HG02973 (cell line): ENCODE data around the gene INPP5D.

Experiments
- ATAC-seq: cut with Tn5 transposase; IDR thresholded peaks from one replicate; pipeline ENCODE4 v1.9.1; 2021; ENCODE audit warnings: moderate library complexity; ENCODE audit not compliant: unreplicated experiment

INPP5D gene

DNA sequence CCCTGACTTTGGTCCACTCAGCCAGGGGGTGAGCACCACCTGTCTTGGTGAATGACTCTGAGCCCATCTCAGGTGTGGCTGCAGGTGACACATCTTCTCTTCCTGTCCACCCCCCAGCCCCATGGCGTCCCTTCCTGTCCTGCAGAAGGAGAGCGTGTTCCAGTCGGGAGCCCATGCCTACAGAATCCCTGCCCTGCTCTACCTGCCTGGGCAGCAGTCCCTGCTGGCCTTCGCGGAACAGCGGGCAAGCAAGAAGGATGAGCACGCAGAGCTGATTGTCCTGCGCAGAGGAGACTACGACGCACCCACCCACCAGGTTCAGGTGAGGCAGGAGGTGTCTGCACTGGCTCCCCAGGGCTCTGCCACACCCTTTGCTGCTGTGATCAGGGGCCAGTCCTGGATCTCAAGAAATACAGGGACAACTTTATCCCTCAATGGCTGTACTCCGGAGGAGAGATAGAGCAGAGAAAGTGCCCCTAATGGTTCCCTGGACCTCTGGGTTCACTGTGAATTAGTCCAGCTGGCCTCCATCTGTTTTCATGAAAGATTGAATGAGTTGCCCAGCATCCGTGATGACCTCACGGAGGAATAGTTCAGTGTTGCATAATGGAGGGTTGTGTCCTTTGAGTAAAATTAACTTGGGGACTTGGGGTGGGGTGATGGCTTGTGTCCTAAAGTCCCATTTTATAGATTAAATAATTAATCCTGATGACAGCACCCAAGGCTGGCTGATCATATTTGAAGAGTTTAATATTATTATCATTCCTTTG lies 27.4 kb upstream of the INPP5D start, which contains the start of gene NEU2:
Gene NEU2, plus strand, starts transcription at position 122 of the 770 bp plus-strand sequence. Its CDS starts 0 bp downstream, at position 122.
- ATAC-seq: no peak

DNA sequence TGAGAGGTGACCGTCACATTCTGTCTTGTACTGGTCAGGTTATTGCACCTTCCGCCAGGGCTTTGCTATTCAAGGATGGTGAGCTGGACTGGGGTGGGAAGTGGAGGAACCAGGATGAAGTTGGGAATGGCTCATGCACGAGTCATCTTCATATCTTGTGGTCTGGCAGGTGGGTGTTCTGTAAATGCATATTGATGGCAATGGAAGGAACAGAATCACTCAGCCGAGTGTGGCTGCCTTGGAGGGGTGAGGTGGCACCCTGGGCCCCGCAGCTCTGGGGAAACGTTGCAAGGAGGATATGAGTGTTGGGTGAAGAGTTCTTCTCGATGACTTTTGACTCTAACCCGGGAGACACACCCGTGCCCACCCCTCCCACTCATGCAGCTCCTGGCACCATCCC lies 26.5 kb upstream of the INPP5D start:
- ATAC-seq: no peak

DNA sequence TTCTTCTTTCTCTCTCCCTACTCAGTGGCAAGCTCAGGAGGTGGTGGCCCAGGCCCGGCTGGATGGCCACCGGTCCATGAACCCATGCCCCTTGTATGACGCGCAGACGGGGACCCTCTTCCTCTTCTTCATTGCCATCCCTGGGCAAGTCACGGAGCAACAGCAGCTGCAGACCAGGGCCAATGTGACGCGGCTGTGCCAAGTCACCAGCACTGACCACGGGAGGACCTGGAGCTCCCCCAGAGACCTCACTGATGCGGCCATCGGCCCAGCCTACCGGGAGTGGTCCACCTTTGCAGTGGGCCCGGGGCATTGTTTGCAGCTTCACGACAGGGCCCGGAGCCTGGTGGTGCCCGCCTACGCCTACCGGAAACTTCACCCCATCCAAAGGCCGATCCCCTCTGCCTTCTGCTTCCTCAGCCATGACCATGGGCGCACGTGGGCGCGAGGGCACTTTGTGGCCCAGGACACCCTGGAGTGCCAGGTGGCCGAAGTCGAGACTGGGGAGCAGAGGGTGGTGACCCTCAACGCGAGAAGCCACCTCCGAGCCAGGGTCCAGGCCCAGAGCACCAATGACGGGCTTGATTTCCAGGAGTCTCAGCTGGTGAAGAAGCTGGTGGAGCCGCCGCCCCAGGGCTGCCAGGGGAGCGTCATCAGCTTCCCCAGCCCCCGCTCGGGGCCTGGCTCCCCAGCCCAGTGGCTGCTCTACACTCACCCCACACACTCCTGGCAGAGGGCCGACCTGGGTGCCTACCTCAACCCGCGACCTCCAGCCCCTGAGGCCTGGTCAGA lies 25.9 kb upstream of the INPP5D start:
- ATAC-seq: no peak

DNA sequence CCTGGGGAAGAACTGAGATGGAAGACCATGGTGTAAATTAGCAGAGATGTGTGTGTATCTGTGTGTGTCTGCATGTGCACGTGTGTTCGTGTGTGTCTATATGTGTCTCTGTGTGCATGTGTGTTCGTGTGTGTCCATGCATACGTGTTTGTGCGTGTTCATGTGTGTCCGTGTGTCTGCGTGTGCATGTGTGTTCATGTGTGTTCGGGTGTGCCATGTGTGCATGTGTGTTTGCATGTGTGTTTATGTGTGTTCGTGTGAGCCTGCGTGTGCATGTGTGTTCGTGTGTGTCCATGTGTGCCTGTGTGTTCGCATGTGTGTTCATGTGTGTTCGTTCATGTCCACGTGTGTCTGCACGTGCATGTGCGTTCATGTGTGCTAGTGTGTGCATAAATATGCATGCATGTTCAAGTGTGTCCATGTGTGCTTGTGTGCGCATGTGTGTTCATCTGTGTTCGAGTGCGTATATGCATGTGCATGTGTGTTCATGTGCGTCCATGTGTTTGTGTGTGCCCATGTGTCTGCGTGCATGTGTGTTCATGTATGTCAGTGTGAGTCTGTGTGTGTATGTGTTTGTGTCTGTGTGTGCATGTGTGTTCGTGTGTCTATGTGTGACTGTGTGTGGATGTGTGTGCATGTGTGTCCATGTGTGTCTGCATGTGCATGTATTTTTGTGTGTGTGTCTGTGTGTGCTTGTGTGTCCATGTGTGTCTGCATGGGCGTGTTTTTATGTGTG lies 24.5 kb upstream of the INPP5D start:
- no peak for ATAC-seq

DNA sequence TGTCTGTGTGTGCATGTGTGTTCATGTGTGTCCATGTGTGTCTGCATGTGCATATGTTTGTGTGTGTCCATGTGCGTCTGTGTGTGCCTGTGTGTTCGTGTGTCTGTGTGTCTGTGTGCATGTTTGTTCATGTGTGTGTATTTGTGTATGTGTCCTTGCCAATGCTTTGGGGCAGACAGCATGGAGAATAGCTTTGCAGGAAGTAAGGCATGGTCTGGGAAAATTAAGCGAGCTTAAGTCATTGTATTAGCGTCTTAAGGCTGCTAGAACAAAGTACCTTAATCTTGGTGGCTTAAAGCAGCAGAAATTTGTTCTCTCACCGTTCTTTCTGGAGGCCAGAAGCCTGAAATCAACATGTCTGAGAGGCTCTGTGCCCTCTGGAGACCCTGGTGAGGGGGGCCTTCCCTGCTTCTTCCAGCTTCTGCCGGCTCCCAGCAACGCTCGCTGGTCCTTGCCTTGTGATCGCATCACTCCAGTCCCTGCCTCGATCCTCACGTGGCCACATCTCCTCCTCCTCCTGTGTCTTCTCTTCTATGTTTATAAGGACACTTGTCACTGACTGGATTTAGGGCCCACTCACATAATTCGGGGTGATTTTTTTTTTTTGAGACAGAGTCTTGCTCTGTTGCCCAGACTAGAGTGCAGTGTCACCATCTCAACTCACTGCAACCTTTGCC lies 23.8 kb upstream of the INPP5D start:
- no peak for ATAC-seq

DNA sequence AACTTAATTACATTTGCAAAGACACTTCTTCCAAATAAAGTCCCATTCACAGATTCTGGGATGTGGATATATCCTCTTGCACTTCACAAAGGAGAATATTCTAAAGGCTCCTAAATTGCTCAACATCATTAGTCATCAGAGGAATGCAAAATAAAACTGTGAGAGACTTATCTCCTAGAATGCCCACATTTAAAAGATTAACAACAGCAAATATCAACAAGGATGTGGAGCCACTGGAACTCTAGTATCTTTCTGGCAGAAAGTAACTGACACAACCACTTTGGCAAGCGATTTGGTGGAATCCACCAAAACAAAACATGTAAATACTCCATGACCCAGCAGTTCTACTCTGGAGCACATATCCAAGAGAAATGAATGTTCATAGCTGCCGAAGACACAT lies 23.1 kb upstream of the INPP5D start:
- no peak for ATAC-seq

DNA sequence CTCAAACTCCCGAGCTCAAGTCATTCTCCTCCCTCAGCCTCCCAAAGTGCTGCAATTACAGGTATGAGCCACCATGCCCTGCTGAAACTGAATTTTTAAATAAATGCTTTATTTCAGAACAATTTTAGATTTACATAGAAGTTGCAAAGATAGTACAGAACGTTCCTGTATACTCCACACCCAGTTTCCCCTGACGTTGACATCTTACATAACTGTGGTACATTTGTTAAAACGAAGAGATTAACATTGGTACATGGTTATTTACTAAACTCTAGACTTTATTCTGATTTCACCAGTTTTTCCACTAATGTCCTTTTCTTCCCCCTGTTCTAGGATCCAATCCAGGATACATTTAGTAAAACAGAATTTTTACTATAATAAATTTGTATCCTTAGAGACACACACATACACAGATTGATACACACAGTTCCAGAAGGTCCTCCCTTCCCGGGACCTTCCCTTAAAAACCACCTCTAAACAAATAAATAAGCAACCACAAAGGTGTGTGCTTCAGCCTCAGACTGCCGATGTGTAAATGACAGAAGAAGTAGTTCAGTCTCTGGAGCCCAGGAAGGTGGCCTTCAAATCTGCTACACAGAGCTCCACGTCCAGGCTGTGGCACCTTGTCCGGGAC lies 20.8 kb upstream of the INPP5D start:
- ATAC-seq: no peak

DNA sequence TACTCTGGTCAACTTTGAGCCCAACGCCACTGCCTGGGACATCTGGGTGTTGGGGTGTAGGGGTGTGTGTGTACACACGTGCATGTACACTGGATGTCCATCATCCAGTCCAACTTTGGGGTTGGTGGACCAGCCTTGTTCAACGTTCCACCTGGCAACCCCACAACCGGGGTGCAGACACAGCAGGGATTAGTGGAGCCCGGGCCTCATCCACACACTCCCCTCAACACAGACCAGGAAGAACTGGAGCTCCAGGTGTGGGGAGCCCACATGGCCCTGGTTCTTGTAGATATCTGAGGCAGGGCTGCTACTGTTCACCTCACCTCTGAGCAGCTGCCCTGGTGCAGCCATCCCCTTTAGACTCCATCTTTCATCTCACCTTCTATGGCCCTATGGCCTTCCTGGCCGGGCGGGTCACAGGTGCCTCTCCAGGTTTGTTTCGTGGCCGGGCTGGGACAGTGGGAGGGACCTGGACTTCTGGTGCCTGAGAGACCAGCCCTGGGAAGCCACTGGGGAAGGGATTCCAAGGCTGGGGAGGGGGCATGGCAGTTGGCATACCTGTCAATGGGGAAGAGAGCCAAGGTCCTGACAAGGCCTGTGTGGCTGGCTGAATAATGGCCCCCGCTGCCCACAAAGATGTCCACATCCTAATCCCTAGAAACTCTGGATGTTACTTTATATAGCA lies 20.2 kb upstream of the INPP5D start:
- ATAC-seq: no peak

DNA sequence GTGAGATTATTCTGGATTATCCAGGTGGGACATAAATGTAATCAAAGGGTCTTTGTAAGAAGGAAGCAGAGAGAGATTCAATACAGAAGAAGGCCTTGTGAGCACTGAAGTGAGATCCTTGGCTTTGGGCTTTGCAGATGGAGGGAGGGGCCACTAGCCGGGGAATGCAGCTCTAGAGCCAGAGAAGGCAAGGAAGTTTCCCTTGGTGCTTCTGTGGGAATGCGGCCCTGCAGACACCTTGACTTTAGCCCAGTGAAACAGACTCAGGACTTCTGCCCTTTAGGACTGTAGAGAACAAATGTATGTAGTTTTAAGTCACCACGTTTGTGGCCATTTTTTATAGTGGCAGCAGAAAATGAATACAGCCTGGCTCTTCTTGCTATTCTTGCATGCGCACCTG lies 19.6 kb upstream of the INPP5D start:
- ATAC-seq: no peak

DNA sequence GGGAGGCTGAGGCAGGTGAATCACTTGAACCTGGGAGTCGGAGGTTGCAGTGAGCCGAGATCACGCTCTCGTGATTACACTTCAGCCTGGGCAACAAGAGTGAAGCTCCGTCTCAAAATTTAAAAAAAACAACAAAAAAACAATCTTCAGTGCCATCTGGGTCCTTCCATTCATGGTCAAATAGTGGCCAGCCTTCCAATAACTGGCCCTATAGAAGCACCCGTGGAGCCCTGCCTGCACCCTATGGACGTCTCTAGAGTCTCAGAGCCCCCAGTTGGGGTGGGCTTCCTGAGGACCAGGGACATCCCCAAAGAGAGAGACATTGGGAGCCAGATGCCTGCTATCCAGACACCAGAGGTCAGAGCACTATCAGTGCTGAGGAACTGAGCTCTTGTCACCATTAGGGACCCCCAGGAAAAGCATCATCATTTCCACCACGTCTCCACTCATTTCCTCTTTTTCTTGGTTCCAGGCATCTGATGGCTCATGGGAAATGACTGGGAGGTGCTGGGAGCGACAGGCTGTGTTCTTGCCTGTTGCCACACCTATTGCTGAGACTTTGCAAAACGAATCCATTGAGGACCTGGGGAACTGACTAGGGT lies 18.3 kb upstream of the INPP5D start:
- ATAC-seq: no peak

DNA sequence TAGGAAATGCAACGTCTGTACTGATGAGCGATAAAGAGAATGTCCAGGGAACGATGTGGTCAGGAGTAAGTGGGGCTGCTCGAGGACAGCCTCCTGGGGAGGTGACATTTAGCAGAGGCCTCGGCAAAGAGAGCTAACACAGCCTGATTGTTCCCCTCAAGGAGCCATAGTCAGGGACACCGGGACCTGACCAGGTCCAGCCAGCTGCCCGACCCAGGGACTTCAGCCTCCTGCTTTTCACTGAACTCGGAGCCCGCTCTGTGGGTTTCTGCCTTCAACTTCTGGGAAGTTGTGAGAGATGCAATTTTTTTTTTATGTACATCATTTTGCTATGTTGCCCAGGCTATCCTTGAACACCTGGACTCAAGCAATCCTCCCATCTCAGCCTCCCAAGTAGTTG lies 17.6 kb upstream of the INPP5D start:
- no peak for ATAC-seq

DNA sequence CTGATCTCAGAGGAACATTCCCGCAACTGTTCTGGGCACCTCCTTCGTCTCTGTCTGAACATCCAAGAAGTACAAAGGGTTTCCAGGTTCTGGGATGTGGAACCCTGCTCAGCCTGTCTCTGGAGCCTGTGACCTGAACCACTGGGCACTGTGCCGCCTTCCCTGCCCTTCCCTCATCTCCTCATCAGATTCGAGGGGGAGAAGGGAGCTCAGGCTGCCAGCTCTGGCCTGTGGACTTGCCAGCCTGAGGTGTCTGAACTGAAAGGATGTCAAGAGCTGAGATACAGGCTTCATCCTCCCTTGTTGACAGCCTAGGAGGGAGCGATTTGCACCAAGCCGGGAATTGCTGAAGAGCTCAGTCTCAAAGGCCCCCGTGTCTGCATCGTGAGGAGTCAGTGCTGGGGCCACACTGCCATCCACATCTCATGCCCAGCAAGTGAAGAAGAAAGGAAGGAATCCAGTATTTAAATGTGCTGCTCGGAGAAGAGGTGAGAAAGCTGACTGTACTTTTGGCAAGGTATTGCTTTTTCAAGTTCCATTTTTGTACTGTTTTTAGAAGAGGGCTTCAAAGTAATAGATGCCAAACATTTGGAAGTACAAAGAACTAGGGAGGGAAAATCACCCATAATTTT lies 15.1 kb upstream of the INPP5D start:
- ATAC-seq: no peak

DNA sequence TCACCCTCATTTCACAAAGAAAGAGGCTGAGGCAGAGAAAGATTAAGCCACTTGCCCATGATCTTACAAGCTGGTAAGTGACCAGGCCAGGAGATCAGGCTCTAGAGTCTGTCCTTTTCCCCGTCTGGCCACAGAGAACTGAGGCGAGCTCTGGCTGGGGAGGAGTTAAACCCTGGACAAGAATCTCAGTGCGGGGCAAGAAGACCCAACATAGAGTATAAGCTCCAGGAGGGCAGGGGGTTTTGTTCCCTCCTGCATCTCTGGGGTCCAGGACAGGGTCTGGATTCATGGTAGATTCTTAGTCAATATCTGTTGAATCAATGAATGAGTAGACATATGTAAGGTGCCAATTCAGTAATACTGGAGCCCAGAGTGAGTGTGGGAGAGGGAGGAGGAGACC lies 12.9 kb upstream of the INPP5D start:
- no peak for ATAC-seq

DNA sequence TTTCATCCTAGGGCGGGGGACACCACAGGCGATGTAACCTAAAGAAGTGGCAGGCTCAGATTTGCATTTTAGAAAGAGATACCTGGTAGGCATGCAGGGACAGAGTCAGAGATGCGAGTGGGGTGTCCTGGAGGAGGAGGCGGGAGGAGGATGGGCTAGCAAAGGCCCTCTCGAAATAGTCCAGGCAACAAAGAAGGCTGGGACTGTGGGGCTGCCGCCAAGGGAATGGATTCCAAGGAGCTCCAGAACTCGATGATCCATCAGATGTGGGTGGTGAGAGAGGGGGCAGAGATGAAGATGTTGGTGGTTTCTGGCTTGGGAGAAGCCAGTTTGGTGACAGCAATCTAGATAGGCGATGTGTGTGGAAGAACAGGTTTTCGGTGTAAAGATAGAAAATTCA lies 12.5 kb upstream of the INPP5D start:
- ATAC-seq: no peak

DNA sequence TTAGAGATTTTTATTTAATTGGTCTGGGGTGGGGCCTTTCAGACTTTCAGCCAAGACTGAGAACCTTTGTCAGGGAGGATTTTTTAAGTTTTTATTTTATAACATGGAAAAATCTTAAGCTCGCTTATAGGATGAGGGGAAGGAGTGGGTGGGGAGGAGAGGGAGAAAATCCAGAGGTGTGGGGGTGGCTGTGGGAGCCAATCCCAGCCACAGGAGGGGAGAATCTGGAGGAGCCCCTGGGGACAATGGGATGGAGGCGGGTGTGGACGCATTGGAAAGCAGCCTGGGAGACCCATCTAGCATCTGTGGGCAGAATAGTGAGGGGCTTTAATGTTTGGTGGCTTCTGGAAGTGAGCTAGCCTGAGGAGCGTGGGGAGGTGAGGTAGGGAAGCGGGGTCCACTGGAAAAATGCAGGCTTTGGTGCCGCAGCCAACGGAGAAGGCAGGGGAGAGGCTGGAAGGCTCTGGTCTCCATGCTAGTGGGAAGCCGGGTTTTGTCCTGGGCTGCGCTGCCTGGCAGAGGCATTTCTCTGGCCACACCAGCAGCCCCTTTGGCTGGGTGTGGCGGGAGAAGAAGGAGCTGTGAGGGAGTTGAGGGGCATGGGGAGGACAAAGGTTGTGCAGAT lies 11.5 kb upstream of the INPP5D start:
- ATAC-seq: no peak

DNA sequence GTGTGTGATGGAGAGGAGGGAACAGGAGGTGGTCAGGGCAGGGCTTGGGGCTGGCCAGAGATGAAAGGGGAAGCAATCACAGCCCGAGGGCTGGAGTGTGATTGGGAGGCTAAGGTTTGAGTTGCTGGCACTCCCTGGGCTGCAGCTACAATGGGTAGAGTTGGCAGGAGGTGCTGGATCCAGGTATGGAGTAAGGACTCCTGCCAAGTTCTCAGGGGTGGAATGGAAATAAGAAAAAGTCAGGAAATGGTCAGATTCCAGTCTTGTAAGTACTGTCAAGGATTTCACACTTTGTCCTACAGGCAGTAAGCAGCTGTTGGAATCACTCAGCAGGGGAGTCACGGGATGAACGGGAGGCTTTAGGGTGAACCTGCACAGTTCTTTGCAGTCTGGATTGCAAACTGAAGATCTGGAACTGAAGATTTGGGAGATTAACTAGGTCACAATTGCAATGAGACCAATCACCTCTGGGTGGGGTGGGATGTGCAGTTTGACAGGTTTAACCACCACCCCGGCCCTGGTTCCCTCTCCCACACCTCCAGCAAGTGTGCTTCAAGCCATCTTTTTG lies 10.9 kb upstream of the INPP5D start:
- no peak for ATAC-seq

DNA sequence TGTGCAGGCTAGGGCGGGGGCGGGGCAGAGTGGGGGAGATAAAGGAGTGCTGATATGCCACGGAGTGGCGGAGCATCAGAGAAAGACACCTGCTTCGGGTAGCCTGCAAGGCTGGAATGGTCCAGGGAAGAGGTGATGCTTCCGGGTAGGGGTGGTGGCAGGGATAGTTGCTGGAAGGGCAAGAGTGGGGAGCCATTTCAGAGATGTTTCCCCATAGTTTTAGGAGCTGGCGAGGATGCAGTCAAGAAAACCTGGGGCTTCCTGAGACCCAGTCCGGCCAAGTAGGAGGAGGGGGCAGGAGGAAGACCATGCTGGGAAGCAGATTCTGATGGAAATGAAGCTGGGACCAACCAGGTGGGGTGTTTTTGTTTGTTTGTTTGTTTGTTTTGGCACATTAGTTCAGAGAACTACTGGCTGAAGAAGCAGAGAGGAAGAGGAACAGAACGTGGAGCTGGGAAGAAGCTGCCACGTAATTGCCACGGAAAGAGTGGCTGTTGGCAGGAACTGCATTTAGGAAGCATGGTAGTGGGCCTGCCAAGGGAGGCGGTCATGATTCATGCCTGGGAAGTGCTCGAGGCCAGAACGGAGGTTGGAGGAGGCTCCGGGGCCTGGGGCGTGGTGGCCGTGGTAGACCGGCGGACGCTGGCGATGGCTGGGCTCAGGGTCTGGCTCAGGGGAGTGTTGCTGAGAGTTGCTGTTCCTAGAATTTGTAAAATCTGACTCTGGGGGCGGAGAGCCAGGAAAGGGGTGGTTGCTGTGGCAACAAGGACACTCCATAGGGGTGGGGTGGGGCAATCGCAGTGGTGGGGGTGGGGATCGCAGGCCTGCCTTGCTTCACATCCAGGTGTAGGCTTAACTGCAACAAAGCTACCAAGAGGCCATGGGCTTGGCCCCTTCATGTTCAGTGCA lies 8.6 kb upstream of the INPP5D start:
- no peak for ATAC-seq
